ENCODE data around the gene HIVEP3. TPM values are rescaled to one million over a fixed set of nuclear protein-coding genes. Genes with fewer than 3 reads are reported as not detected.

Gene HIVEP3
- total RNA-seq, 1 donor from 2014 or later, result 8.9 TPM

DNA sequence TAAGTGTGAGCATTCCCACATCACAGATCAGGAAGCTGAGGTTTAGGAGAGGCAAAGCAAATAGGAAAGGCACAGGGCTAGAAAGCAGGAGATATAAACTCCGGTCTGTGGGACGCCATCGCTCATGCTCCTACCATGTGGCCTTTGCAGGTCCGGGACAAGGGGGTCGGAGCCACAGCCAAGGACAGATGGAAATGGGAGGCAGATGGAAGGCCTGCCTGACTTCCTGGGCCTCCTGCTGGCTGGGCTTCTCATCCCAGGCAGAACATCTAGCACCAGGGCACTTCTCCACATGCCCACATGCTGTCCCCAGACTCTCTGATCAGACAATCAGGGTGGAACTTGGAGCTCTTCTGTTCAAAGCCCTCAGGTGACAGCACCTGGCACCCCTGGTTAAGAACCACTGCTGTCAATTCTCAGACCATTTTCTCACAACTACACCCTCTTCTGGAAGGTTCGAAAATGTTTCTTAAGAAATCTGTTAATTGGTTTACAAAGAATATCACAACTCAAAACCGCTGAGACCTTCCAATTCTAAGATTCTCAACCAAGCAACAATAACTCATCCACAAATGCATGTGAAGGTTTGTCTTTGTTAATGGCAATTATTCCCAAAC lies 260.9 kb downstream of the HIVEP3 start:
- peaks cover 10% of the 10 kb centered on the region for H3K4me1 Mint-ChIP-seq (ENCODE audit: low read depth, unreplicated experiment)
- Histone ChIP-seq H3K4me3 (ENCODE audit: insufficient read depth, low read depth, low read length) (no peak overlapping the region), H2AFZ (ENCODE audit: low read depth, low read length) (no peak overlapping the region), H3K4me2 (ENCODE audit: low read length) (no peak overlapping the region), H3K4me1 (ENCODE audit: insufficient read depth, low read length) (peaks cover 8% of the 10 kb centered on the region), H3K9me3 (ENCODE audit: insufficient read depth, low read depth, low read length) (no peaks in the 10 kb centered on the region), H3K27me3 (ENCODE audit: insufficient read depth, low read length) (no peaks in the 10 kb centered on the region), H3K79me2 (ENCODE audit: insufficient read depth, low read length) (peaks cover 86% of the 10 kb centered on the region), H3K27ac (ENCODE audit: low read depth, low read length) (no peak overlapping the region), H3K36me3 (ENCODE audit: insufficient read depth, low read length) (no peaks in the 10 kb centered on the region), H4K20me1 (ENCODE audit: insufficient read depth, low read length) (peaks cover 59% of the 10 kb centered on the region), H3K9ac (ENCODE audit: low read length) (no peak overlapping the region)
- no peaks in the 10 kb centered on the region for H3K9me3 Mint-ChIP-seq (ENCODE audit: unreplicated experiment)
- peaks cover 21% of the 10 kb centered on the region for H3K27me3 Mint-ChIP-seq (ENCODE audit: low read depth, unreplicated experiment)
- H3K4me3 Mint-ChIP-seq (ENCODE audit: unreplicated experiment), result no peak overlapping the region
- TF ChIP-seq, protein P1, sequence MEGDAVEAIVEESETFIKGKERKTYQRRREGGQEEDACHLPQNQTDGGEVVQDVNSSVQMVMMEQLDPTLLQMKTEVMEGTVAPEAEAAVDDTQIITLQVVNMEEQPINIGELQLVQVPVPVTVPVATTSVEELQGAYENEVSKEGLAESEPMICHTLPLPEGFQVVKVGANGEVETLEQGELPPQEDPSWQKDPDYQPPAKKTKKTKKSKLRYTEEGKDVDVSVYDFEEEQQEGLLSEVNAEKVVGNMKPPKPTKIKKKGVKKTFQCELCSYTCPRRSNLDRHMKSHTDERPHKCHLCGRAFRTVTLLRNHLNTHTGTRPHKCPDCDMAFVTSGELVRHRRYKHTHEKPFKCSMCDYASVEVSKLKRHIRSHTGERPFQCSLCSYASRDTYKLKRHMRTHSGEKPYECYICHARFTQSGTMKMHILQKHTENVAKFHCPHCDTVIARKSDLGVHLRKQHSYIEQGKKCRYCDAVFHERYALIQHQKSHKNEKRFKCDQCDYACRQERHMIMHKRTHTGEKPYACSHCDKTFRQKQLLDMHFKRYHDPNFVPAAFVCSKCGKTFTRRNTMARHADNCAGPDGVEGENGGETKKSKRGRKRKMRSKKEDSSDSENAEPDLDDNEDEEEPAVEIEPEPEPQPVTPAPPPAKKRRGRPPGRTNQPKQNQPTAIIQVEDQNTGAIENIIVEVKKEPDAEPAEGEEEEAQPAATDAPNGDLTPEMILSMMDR (IDR thresholded peaks at IDR 0.05; ENCODE audit: insufficient read depth, low read depth, low read length), result no peak
- no peak for TF ChIP-seq EZH2 (IDR thresholded peaks at IDR 0.05; ENCODE audit: insufficient read depth, low read length)
- H3K36me3 Mint-ChIP-seq (ENCODE audit: low read depth, unreplicated experiment), result no peaks in the 10 kb centered on the region
- no peak overlapping the region for H3K27ac Mint-ChIP-seq (ENCODE audit: unreplicated experiment)
- FAIRE-seq, result no peak
- DNase-seq (ENCODE audit: low read depth), result no peak

DNA sequence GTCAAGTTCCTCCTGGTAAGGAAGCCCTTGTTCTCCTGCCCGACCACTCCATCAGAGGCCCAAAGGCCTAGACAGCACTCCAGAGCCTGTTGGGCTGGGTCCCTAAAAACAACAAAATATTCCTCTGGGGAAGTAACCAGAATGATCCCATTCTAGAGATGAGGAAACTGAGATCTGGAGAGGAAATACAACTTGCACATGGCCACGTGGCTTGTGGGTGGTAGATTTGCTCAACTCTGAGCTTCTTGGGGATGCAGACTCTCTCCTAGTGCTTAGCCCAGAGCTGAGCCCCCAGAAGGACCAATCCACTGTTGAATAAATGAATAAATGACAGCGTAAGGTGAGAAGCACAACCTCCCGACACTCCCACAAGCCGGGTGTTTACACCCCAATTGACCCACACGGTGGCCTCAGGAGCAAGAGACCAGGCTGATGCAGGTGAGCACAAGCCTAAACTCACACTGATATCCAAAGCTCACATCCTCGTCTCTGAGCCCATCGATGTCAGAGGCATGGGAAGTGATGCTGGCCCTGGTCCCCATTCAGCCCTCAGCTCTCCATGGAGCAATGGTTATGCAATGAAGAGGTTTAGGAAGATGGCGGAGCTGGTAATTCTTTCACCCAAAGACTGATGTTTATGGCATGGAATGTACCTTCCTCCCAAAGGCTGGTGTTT lies 261.8 kb downstream of the HIVEP3 start:
- H3K36me3 Mint-ChIP-seq (ENCODE audit: low read depth, unreplicated experiment), result no peaks in the 10 kb centered on the region
- Histone ChIP-seq H2AFZ (ENCODE audit: low read depth, low read length) (no peak overlapping the region), H4K20me1 (ENCODE audit: insufficient read depth, low read length) (peaks cover 67% of the 10 kb centered on the region), H3K9ac (ENCODE audit: low read length) (no peak overlapping the region), H3K4me3 (ENCODE audit: insufficient read depth, low read depth, low read length) (no peak overlapping the region), H3K4me2 (ENCODE audit: low read length) (no peak overlapping the region), H3K4me1 (ENCODE audit: insufficient read depth, low read length) (peaks cover 8% of the 10 kb centered on the region), H3K79me2 (ENCODE audit: insufficient read depth, low read length) (peaks cover 94% of the 10 kb centered on the region), H3K27ac (ENCODE audit: low read depth, low read length) (no peak overlapping the region), H3K9me3 (ENCODE audit: insufficient read depth, low read depth, low read length) (no peaks in the 10 kb centered on the region), H3K36me3 (ENCODE audit: insufficient read depth, low read length) (no peaks in the 10 kb centered on the region), H3K27me3 (ENCODE audit: insufficient read depth, low read length) (no peaks in the 10 kb centered on the region)
- no peak overlapping the region for H3K27ac Mint-ChIP-seq (ENCODE audit: unreplicated experiment)
- peaks cover 10% of the 10 kb centered on the region for H3K4me1 Mint-ChIP-seq (ENCODE audit: low read depth, unreplicated experiment)
- no peak overlapping the region for H3K4me3 Mint-ChIP-seq (ENCODE audit: unreplicated experiment)
- DNase-seq (ENCODE audit: low read depth) (no peak), FAIRE-seq (no peak)
- TF ChIP-seq, protein P1 (IDR thresholded peaks at IDR 0.05; ENCODE audit: insufficient read depth, low read depth, low read length), result no peak
- TF ChIP-seq EZH2 (IDR thresholded peaks at IDR 0.05; ENCODE audit: insufficient read depth, low read length), result no peak
- peaks cover 21% of the 10 kb centered on the region for H3K27me3 Mint-ChIP-seq (ENCODE audit: low read depth, unreplicated experiment)
- H3K9me3 Mint-ChIP-seq (ENCODE audit: unreplicated experiment), result no peaks in the 10 kb centered on the region

DNA sequence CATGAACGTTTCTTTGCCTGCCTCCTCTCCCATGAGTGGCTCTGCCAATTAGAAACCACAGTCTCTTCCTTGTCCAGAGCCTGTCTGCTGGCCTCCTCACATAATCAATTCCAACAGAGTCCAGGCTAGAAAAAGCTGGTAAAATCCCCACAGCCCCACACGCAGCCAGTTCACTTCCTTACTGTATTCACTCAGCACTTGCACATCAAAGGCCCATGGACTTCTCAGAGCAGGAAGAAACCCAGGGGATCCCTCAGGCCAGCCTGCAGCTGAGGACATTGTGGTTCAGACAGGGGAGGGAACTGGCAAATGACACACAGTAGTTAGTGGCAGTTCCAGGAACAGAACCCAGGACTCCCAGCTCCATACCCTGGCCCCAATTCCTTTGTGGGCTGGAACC lies 262.7 kb downstream of the HIVEP3 start:
- Histone ChIP-seq H2AFZ (ENCODE audit: low read depth, low read length) (no peak overlapping the region), H3K9ac (ENCODE audit: low read length) (no peak overlapping the region), H4K20me1 (ENCODE audit: insufficient read depth, low read length) (peaks cover 66% of the 10 kb centered on the region), H3K4me3 (ENCODE audit: insufficient read depth, low read depth, low read length) (no peak overlapping the region), H3K27me3 (ENCODE audit: insufficient read depth, low read length) (no peaks in the 10 kb centered on the region), H3K4me2 (ENCODE audit: low read length) (no peak overlapping the region), H3K9me3 (ENCODE audit: insufficient read depth, low read depth, low read length) (no peaks in the 10 kb centered on the region), H3K4me1 (ENCODE audit: insufficient read depth, low read length) (peaks cover under 1% of the 10 kb centered on the region), H3K27ac (ENCODE audit: low read depth, low read length) (no peak overlapping the region), H3K79me2 (ENCODE audit: insufficient read depth, low read length) (peaks cover 95% of the 10 kb centered on the region), H3K36me3 (ENCODE audit: insufficient read depth, low read length) (no peaks in the 10 kb centered on the region)
- DNase-seq (ENCODE audit: low read depth) (no peak), FAIRE-seq (no peak)
- Mint-ChIP-seq H3K9me3 (ENCODE audit: unreplicated experiment) (no peaks in the 10 kb centered on the region), H3K27ac (ENCODE audit: unreplicated experiment) (no peak overlapping the region), H3K4me1 (ENCODE audit: low read depth, unreplicated experiment) (peaks cover 10% of the 10 kb centered on the region), H3K36me3 (ENCODE audit: low read depth, unreplicated experiment) (no peaks in the 10 kb centered on the region), H3K27me3 (ENCODE audit: low read depth, unreplicated experiment) (peaks cover 20% of the 10 kb centered on the region), H3K4me3 (ENCODE audit: unreplicated experiment) (no peak overlapping the region)
- TF ChIP-seq, protein P1 (IDR thresholded peaks at IDR 0.05; ENCODE audit: insufficient read depth, low read depth, low read length), result no peak
- TF ChIP-seq EZH2 (IDR thresholded peaks at IDR 0.05; ENCODE audit: insufficient read depth, low read length), result no peak

All from astrocyte (in vitro differentiated cells and primary cell).